Gastrocnemius medialis (tissue), 4 donors: Measurements from ENCODE around the gene DCUN1D1. TPM values are rescaled to one million over a fixed set of nuclear protein-coding genes. Genes with fewer than 3 reads are reported as not detected.
A peak's percentile ranks its signal among the peaks of the same experiment; 100 is the strongest.

Experiments used
- ATAC-seq, 2 donors: fragments of 150-250 bp; one replicate each; pipeline ENCODE4 v1.9.1; 2016
- DNase-seq, 2 donors: peaks; one replicate each; pipeline ENCODE4 v3.0.0-alpha.2; 2019
- H3K27ac ChIP-seq, 4 donors: fragments of 200-600 bp; sonication (generic); 1 replicate in 1 of 4; 2 replicates in 3 of 4; pipeline ENCODE4 v1.5.1; 2016 to 2018; ENCODE audit warnings: mild to moderate bottlenecking in 2 of 4, moderate library complexity in 1 of 4
- H3K27me3 ChIP-seq, 3 donors: fragments of 200-600 bp; sonication (generic) in 2 of 3; 1 replicate in 1 of 3; 2 replicates in 2 of 3; pipeline versions ENCODE4 v1.5.1 to v1.6.0; 2016 to 2019; ENCODE audit warnings: mild to moderate bottlenecking in 1 of 3, moderate library complexity in 1 of 3
- H3K36me3 ChIP-seq, 2 donors: fragments of 200-600 bp; sonication (generic) in 1 of 2; one replicate each; pipeline ENCODE4 v1.5.1; 2017 to 2018
- H3K4me1 ChIP-seq, 2 donors: fragments of 200-600 bp; sonication (generic) in 1 of 2; one replicate each; pipeline ENCODE4 v1.5.1; 2016 to 2017; ENCODE audit warnings: mild to moderate bottlenecking in 2 of 2
- H3K4me3 ChIP-seq, 4 donors: fragments of 200-600 bp; sonication (generic) in 3 of 4; 1 replicate in 1 of 4; 2 replicates in 3 of 4; pipeline ENCODE4 v1.5.1; 2016 to 2019; ENCODE audit warnings: mild to moderate bottlenecking in 2 of 4
- H3K9me3 ChIP-seq, 3 donors: fragments of 200-600 bp; sonication (generic) in 2 of 3; 1 replicate in 1 of 3; 2 replicates in 2 of 3; pipeline ENCODE4 v1.5.1; 2016 to 2019
- CTCF ChIP-seq, 5 experiments: fragments of 450-650 bp in 3 of 5; fragments of 200-600 bp in 2 of 5; sonication (generic) in 2 of 5; IDR thresholded peaks in 4 of 5; conservative IDR thresholded peaks in 1 of 5; 1 replicate in 4 of 5; 2 replicates in 1 of 5; pipeline ENCODE4 v1.5.1; 2016 to 2019; ENCODE audit warnings: antibody characterized with exemption in 5 of 5, mild to moderate bottlenecking in 3 of 5, moderate library complexity in 3 of 5
- POLR2A ChIP-seq, 2 donors: fragments of 450-650 bp; IDR thresholded peaks; one replicate each; pipeline ENCODE4 v1.6.1; 2017; ENCODE audit warnings: antibody characterized with exemption in 2 of 2, mild to moderate bottlenecking in 2 of 2, moderate library complexity in 2 of 2
- in situ Hi-C, 4 donors: fragments of 200-750 bp; cut with MboI; loops; one replicate each; pipeline versions ENCODE4 v1.15.0 to v1.8.0; 2017; ENCODE audit warnings: low sequenced_read_pairs in 4 of 4
- intact Hi-C: fragments of 100-400 bp; cut with DNase I; formaldehyde crosslinking; loops from one replicate; pipeline ENCODE4 v1.15.1; 2023; ENCODE audit warnings: low total_unique reads
- total RNA-seq, 4 donors: library from RNA; depleted of rRNA; stranded (reverse); fragments of >200 nt; gene quantifications; one replicate each; pipeline versions ENCODE4 v1.1.0 to v1.2.3, GENCODE V29; 2016

The DCUN1D1 gene
- total RNA-seq, 4 donors from 2014 or later: 42.2 to 116 (median 54.4) TPM

DNA sequence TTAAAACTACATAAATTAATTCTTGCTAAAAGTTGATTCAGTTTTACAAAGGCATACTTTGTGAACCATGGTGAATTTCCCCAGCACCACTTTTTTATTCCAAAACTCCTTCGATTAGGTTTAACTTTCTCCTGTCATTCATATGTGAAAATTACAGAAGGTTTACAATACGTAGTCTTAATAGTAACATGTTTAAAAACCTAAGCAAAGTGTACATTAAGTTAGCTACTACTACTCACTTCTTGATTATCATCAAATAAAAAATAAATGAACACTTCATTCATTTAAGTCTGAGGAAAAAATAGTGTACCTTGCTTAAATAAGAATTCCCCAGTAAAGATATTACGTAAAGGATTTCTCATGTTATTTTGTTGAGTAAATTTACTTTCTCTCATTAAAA is 38.6 kb downstream of the DCUN1D1 start:
- no peak overlapping the region for H3K27ac ChIP-seq
- DNase-seq: no peak
- H3K9me3 ChIP-seq: no peaks in the 10 kb centered on the region
- no peaks in the 10 kb centered on the region for H3K27me3 ChIP-seq
- intact Hi-C loops (no loop called here), in situ Hi-C loops (no loop called here)
- TF ChIP-seq POLR2A (IDR thresholded peaks at IDR 0.05) (no peak), CTCF (IDR thresholded peaks at IDR 0.05 in 4 of 5, conservative IDR thresholded peaks at IDR 0.05 in 1 of 5) (no peak)
- ATAC-seq: no peak
- peaks cover 6 to 23% of the 10 kb centered on the region in 2 donors for H3K36me3 ChIP-seq
- no peak overlapping the region for H3K4me3 ChIP-seq
- peaks cover 10 to 38% of the 10 kb centered on the region in 2 donors for H3K4me1 ChIP-seq

DNA sequence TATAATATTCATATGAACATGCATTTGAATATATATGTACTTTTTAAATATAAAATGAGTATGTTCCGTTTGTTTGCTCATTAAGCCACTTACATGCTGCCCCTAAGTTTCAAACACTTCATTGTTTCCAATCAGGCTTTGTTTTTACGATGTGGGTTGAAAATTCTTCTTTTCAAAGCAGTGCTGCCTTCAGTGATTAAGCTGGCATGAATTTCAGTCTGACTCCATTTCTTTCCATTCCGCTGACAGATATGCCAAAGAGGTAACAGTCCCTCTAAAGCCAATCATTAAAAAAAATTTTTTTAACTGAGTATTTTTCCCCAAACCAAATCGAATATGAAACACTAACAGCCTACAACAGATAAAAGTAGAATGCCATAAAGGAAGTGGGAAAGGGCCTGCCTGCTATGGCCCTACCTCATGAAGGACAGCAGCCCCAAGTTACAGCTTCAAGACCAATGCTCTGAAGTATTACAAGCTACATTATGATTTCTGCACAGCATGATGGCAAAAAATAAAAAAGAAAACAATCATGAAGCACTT is 40.0 kb downstream of the DCUN1D1 start:
- Histone ChIP-seq H3K27ac (no peak overlapping the region), H3K27me3 (no peaks in the 10 kb centered on the region), H3K36me3 (peaks cover 4 to 9% of the 10 kb centered on the region in 2 donors), H3K9me3 (no peaks in the 10 kb centered on the region), H3K4me3 (no peak overlapping the region), H3K4me1 (peaks cover 21 to 52% of the 10 kb centered on the region in 2 donors)
- no peak for DNase-seq
- in situ Hi-C loops: no loop called here
- no peak for ATAC-seq
- no peak for TF ChIP-seq CTCF (IDR thresholded peaks at IDR 0.05 in 4 of 5, conservative IDR thresholded peaks at IDR 0.05 in 1 of 5)
- no peak for TF ChIP-seq POLR2A (IDR thresholded peaks at IDR 0.05)
- intact Hi-C loops: no loop called here

- no peaks in the 10 kb centered on the region for H3K36me3 ChIP-seq
- peaks cover 21 to 53% of the 10 kb centered on the region in 2 donors for H3K4me1 ChIP-seq
- TF ChIP-seq POLR2A (IDR thresholded peaks at IDR 0.05): no peak
- no peak for TF ChIP-seq CTCF (IDR thresholded peaks at IDR 0.05 in 4 of 5, conservative IDR thresholded peaks at IDR 0.05 in 1 of 5)
- intact Hi-C loops (no loop called here), in situ Hi-C loops (no loop called here)
- peak overlapping the region in 2 of 4 donors; percentile 56 to 69 for H3K27ac ChIP-seq
- no peaks in the 10 kb centered on the region for H3K9me3 ChIP-seq
- H3K27me3 ChIP-seq: no peaks in the 10 kb centered on the region
- ATAC-seq (peak in 1 of 2 donors; percentile 51), DNase-seq (no peak)
- no peak overlapping the region for H3K4me3 ChIP-seq
Observed at GRCh38 chr3:182937293-182938051, 42.9 kb downstream of the DCUN1D1 start.

DNA sequence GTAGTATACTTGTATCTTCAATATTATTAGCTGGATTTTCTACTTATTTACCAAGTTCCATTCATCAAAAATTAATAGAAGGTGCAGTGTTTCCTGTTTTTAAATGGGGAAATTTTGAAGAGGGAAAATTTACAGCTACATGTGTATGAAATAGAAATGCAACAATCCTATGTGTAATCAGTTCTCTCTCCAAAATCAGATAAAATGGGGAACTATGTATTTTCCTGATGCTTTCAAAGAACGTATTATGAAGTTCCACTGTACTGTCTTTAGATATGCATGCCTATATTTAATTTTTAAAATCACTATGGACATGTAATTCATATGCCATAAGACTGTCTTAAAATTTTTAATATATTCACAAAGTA is 43.4 kb downstream of the DCUN1D1 start:
- Histone ChIP-seq H3K9me3 (no peaks in the 10 kb centered on the region), H3K4me1 (peaks cover 21 to 53% of the 10 kb centered on the region in 2 donors), H3K36me3 (no peaks in the 10 kb centered on the region), H3K27ac (peak overlapping the region in 2 of 4 donors; percentile 56 to 69), H3K4me3 (no peak overlapping the region), H3K27me3 (no peaks in the 10 kb centered on the region)
- in situ Hi-C loops: no loop called here
- ATAC-seq (no peak), DNase-seq (no peak)
- intact Hi-C loops: no loop called here
- TF ChIP-seq POLR2A (IDR thresholded peaks at IDR 0.05) (no peak), CTCF (IDR thresholded peaks at IDR 0.05 in 4 of 5, conservative IDR thresholded peaks at IDR 0.05 in 1 of 5) (no peak)
